Thoracic aorta (tissue), 2 donors: ENCODE data around the gene KIAA0753. TPM values are rescaled to one million over a fixed set of nuclear protein-coding genes. Genes with fewer than 3 reads are reported as not detected.
A peak's percentile ranks its signal among the peaks of the same experiment; 100 is the strongest.

Experiments used
- ATAC-seq: fragments of 150-250 bp; one replicate; pipeline ENCODE4 v1.8.0; 2017; ENCODE audit warnings: low read depth; ENCODE audit not compliant: insufficient number of reproducible peaks, low FRiP score
- DNase-seq: peaks from one replicate; pipeline ENCODE4 v3.0.0-alpha.2; 2020; ENCODE audit warnings: low spot score
- H3K27ac ChIP-seq, 2 donors: fragments of 200-600 bp; sonication (generic); 1 replicate in 1 of 2; 2 replicates in 1 of 2; pipeline ENCODE4 v1.5.1; 2016; ENCODE audit warnings: mild to moderate bottlenecking in 2 of 2, moderate library complexity in 2 of 2
- H3K27me3 ChIP-seq: fragments of 200-600 bp; sonication (generic); replicated peaks from 2 replicates; pipeline ENCODE4 v1.6.0; 2016; ENCODE audit warnings: mild to moderate bottlenecking; ENCODE audit not compliant: insufficient read depth
- H3K36me3 ChIP-seq: fragments of 200-600 bp; sonication (generic); one replicate; pipeline ENCODE4 v1.5.1; 2016
- H3K4me1 ChIP-seq, 2 donors: fragments of 200-600 bp; sonication (generic); 1 replicate in 1 of 2; 2 replicates in 1 of 2; pipeline versions ENCODE4 v1.5.1 to v1.6.0; 2016; ENCODE audit warnings: low read depth in 2 of 2, mild to moderate bottlenecking in 1 of 2; ENCODE audit not compliant: control insufficient read depth in 1 of 2
- H3K4me3 ChIP-seq: fragments of 200-600 bp; sonication (generic); 2 replicates; pipeline ENCODE4 v1.5.1; 2016; ENCODE audit warnings: mild to moderate bottlenecking
- H3K9me3 ChIP-seq: fragments of 200-600 bp; sonication (generic); 2 replicates; pipeline ENCODE4 v1.5.1; 2016
- total RNA-seq, 2 donors: library from RNA; depleted of rRNA; stranded (reverse); fragments of >200 nt; gene quantifications; one replicate each; pipeline versions ENCODE4 v1.1.0 to v1.2.3, GENCODE V29; 2016
- TF ChIP-seq, protein P1 (sequence below): fragments of 200-600 bp; sonication (generic); IDR thresholded peaks from one replicate; pipeline ENCODE4 v1.5.1; 2019; ENCODE audit warnings: antibody characterized with exemption

The KIAA0753 gene
- total RNA-seq, 2 donors from 2014 or later: 15.9 to 27.5 TPM

DNA sequence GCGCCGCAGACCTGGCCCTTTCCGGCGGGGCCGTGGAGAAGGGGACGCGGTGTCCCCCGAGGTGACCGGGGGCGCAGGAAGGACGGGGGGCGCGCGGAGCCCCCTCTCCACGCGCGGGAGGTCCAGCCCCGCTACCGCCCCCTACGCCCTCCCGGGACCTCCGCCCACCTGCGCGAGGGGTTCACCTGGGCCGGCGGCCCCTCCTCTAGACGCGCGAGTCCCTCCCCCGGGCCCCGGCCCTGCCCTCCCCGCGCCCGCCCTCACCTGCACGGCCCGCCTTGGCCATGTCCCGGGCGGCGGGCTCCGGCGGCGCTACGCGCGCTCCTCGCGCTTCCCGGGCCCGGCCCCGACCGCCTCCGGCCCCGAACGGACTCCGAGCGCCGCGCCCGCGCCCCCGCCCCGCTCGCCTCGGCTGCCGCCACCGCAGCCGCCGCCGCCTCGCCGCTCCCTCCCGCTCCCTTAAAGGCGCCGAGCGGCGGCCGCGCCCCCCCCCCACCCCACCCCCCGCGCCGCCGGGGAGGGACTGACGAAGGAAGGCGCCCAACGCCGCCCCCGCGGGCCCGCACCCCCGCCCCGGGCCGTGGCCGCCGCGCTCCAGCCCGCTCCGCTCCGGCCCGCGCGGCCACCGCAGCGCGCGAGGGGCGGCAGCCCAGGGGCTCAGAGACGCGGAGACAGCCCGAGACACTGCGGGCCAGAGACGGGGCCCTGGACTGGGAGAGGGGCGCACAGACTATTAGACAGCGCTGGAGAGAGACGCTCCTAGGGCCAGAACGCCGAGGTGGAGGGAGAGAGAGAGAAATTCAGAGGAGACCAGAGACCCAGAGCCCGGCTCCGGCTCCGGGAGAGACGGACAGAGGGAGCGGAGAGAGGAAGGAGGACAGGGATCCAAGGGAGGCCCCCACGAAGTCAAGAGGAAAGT is 84.1 kb downstream of the KIAA0753 start, which contains the start of gene PITPNM3:
Gene PITPNM3 (minus strand): TSS at position 435 of the 919 bp plus-strand sequence. CDS start 149 bp downstream, at position 286.
- H3K27me3 ChIP-seq: no peaks in the 10 kb centered on the region
- ATAC-seq: no peak
- peaks cover 6 to 14% of the 10 kb centered on the region in 2 donors for H3K4me1 ChIP-seq
- H3K9me3 ChIP-seq: no peaks in the 10 kb centered on the region
- DNase-seq: no peak
- no peaks in the 10 kb centered on the region for H3K36me3 ChIP-seq
- TF ChIP-seq, protein P1, sequence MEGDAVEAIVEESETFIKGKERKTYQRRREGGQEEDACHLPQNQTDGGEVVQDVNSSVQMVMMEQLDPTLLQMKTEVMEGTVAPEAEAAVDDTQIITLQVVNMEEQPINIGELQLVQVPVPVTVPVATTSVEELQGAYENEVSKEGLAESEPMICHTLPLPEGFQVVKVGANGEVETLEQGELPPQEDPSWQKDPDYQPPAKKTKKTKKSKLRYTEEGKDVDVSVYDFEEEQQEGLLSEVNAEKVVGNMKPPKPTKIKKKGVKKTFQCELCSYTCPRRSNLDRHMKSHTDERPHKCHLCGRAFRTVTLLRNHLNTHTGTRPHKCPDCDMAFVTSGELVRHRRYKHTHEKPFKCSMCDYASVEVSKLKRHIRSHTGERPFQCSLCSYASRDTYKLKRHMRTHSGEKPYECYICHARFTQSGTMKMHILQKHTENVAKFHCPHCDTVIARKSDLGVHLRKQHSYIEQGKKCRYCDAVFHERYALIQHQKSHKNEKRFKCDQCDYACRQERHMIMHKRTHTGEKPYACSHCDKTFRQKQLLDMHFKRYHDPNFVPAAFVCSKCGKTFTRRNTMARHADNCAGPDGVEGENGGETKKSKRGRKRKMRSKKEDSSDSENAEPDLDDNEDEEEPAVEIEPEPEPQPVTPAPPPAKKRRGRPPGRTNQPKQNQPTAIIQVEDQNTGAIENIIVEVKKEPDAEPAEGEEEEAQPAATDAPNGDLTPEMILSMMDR: no peak
- peak within 1 kb of the TSS; percentile 72 for H3K4me3 ChIP-seq
- no peak within 1 kb of the TSS for H3K27ac ChIP-seq

DNA sequence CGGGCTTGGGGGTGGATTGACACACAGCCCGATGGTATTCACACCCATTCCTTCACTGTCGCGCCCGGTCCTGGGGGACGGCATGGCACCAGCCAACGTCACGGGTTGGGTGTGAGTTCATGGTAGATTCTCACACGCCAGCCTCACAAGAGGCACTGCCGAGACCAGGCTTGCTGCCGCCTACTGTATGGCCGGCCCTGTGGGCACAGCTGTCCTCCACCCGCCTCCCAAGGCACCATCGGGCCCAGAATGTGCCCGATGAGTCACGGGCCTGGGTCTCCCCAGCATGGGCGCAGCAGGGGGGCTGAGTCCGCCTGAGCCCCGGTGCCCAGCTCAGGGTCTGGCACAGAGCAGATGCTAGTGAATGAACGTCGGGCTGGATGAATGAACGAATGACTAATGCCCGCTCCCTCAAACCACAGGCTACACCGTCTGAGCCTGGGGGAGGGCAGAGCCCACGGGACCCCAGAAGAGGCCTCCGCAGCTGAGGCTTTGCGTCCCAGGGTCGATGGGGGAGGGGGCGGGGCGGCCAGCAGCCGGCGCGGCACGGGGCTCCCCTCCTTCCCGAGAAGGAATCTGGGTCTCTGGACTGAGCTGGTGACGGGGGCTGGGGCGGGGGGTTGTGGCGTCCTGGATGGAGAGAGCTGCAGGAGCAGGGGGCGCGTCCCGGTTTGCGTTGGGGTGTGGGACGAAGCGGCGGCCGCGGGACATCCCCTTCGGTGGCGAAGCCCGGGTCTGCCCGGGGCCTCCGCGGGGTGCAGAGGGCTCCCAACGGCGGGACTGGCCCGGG is 85.0 kb downstream of the KIAA0753 start:
- ATAC-seq (no peak), DNase-seq (no peak)
- Histone ChIP-seq H3K36me3 (no peaks in the 10 kb centered on the region), H3K9me3 (no peaks in the 10 kb centered on the region), H3K4me1 (peaks cover 6 to 14% of the 10 kb centered on the region in 2 donors), H3K4me3 (peak overlapping the region; percentile 72), H3K27me3 (no peaks in the 10 kb centered on the region), H3K27ac (no peak overlapping the region)
- TF ChIP-seq, protein P1: no peak

DNA sequence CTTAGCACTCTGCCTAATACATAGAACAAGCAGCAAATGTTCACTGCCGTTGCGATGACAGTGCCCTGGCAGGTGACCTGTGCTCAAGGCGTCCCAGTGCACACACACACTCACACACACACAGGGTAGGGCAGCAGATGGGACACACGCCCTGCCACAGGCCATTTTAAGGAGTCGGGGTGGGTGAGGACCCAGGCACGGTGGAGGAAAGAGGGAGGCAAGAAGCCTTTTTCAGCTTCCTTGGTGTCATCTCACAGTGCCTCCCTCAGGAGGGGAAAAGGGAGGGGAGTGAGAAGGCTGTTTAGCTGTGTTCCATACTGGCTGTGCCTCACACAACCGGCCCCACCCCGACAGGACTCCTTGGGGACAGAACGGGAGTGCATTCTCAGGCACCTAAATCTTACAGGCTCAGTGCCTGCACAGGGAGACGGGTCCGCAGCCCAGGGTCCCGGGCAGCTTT is 85.6 kb downstream of the KIAA0753 start:
- Histone ChIP-seq H3K4me3 (peak overlapping the region; percentile 72), H3K27me3 (no peaks in the 10 kb centered on the region), H3K4me1 (peaks cover 6 to 14% of the 10 kb centered on the region in 2 donors), H3K36me3 (no peaks in the 10 kb centered on the region), H3K27ac (no peak overlapping the region), H3K9me3 (no peaks in the 10 kb centered on the region)
- ATAC-seq (no peak), DNase-seq (no peak)
- TF ChIP-seq, protein P1: no peak

DNA sequence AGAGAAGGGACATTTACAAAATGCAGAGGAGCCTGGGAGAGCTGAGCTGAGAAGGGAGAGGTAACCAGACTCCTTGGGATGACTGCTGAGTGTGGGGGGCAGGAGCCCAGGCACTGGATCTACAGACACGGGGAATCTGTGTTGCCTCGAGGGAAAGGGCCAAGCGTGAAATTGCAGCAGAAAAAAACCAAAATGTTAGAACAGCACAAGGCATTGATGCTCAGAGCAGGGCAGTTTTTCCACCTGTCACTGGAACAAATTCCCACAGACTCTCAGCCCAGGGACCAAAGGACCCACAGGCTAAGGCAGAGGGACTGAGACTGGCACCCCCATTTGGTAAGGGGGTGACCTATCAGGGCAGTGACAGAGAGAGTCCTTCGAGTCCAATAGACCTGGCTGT is 86.2 kb downstream of the KIAA0753 start:
- Histone ChIP-seq H3K4me3 (no peak overlapping the region), H3K27me3 (no peaks in the 10 kb centered on the region), H3K27ac (no peak overlapping the region), H3K9me3 (no peaks in the 10 kb centered on the region), H3K36me3 (no peaks in the 10 kb centered on the region), H3K4me1 (peaks cover 6 to 14% of the 10 kb centered on the region in 2 donors)
- TF ChIP-seq, protein P1: no peak
- no peak for DNase-seq
- no peak for ATAC-seq
